Keratinocyte (primary cell): ENCODE data around the gene CDC42SE2.

Source experiments
- CTCF ChIP-seq, 3 experiments: IDR thresholded peaks in 1 of 3; conservative IDR thresholded peaks in 1 of 3; optimal IDR thresholded peaks in 1 of 3; 2 replicates in 2 of 3; 3 replicates in 1 of 3; pipeline versions ENCODE3 to v1.5.1; 2011; ENCODE audit warnings: low read length in 3 of 3, mild to moderate bottlenecking in 3 of 3, moderate library complexity in 2 of 3, control low read depth in 1 of 3, inconsistent platforms in 1 of 3; ENCODE audit not compliant: insufficient read depth in 2 of 3; ENCODE audit errors: extremely low read depth in 1 of 3
- EZH2 ChIP-seq: IDR thresholded peaks from one replicate; pipeline ENCODE4 v1.6.1; 2012; ENCODE audit warnings: inconsistent platforms, mild to moderate bottlenecking, low read length, moderate library complexity

GRCh38 chr5:131387255-131387654 lies 123.4 kb downstream of the CDC42SE2 start:
- no peak for TF ChIP-seq CTCF (optimal IDR thresholded peaks at IDR 0.05 in 1 of 3, IDR thresholded peaks at IDR 0.05 in 1 of 3, conservative IDR thresholded peaks at IDR 0.05 in 1 of 3; ENCODE audit: extremely low read depth in 1 of 3, insufficient read depth in 2 of 3, low read length in 3 of 3)
- TF ChIP-seq EZH2: no peak
